HG03439 (cell line): ENCODE measurements around the gene BASP1.
A peak's percentile ranks its signal among the peaks of the same experiment; 100 is the strongest.

Experiments
- ATAC-seq: cut with Tn5 transposase; IDR thresholded peaks from one replicate; pipeline ENCODE4 v1.9.1; 2021; ENCODE audit warnings: mild to moderate bottlenecking, moderate library complexity; ENCODE audit not compliant: unreplicated experiment

BASP1 gene

GRCh38 chr5:17221843-17222636 lies 4.6 kb downstream of the BASP1 start:
- no peak for ATAC-seq

- ATAC-seq, result no peak
Observed at GRCh38 chr5:17222664-17223063, 5.2 kb downstream of the BASP1 start.

GRCh38 chr5:17223367-17224185 lies 6.1 kb downstream of the BASP1 start:
- ATAC-seq, result peak; percentile 34

GRCh38 chr5:17224858-17225511 lies 7.6 kb downstream of the BASP1 start:
- peak; percentile 61 for ATAC-seq

GRCh38 chr5:17225520-17225919 lies 8.1 kb downstream of the BASP1 start:
- no peak for ATAC-seq

GRCh38 chr5:17227868-17228267 lies 10.4 kb downstream of the BASP1 start:
- ATAC-seq, result no peak

GRCh38 chr5:17228821-17229291 lies 11.4 kb downstream of the BASP1 start:
- peak; percentile 57 for ATAC-seq

GRCh38 chr5:17229313-17229712 lies 11.9 kb downstream of the BASP1 start:
- peak; percentile 23 for ATAC-seq

GRCh38 chr5:17230191-17230590 lies 12.8 kb downstream of the BASP1 start:
- ATAC-seq, result no peak

- ATAC-seq, result no peak
Observed at GRCh38 chr5:17230808-17231525, 13.5 kb downstream of the BASP1 start.

GRCh38 chr5:17232405-17232804 lies 15.0 kb downstream of the BASP1 start:
- ATAC-seq, result no peak

GRCh38 chr5:17233488-17233887 lies 16.1 kb downstream of the BASP1 start:
- no peak for ATAC-seq

GRCh38 chr5:17234374-17234773 lies 16.9 kb downstream of the BASP1 start:
- no peak for ATAC-seq

- no peak for ATAC-seq
Observed at GRCh38 chr5:17235731-17236330, 18.4 kb downstream of the BASP1 start.

- no peak for ATAC-seq
Observed at GRCh38 chr5:17238521-17239041, 21.1 kb downstream of the BASP1 start.

- no peak for ATAC-seq
Observed at GRCh38 chr5:17239953-17240352, 22.5 kb downstream of the BASP1 start.

GRCh38 chr5:17240487-17240886 lies 23.1 kb downstream of the BASP1 start:
- no peak for ATAC-seq

GRCh38 chr5:17241635-17242034 lies 24.2 kb downstream of the BASP1 start:
- no peak for ATAC-seq

GRCh38 chr5:17243287-17244063 lies 26.0 kb downstream of the BASP1 start:
- ATAC-seq, result no peak
